T1000 (cell line): ENCODE measurements around the gene PRKCZ.
A peak's percentile ranks its signal among the peaks of the same experiment; 100 is the strongest.

Experiments used
- DNase-seq: peaks from one replicate; lab custom pipeline; 2025; ENCODE audit warnings: mixed read lengths; lab: John Stamatoyannopoulos, UW

The PRKCZ gene

GRCh38 chr1:2177946-2178538 lies 127.8 kb downstream of the PRKCZ start:
- DNase-seq = no peak

- DNase-seq = no peak
These were observed 128.7 kb downstream of the PRKCZ start for GRCh38 chr1:2178875-2179274.

GRCh38 chr1:2179283-2180013 lies 129.2 kb downstream of the PRKCZ start:
- peak; percentile 28 for DNase-seq

GRCh38 chr1:2180297-2181245 lies 130.4 kb downstream of the PRKCZ start:
- DNase-seq = peak; percentile 98

- DNase-seq = no peak
These were observed 131.1 kb downstream of the PRKCZ start for GRCh38 chr1:2181271-2181670.

- DNase-seq = no peak
These were observed 131.5 kb downstream of the PRKCZ start for GRCh38 chr1:2181752-2182151.

GRCh38 chr1:2182376-2182775 lies 132.2 kb downstream of the PRKCZ start:
- DNase-seq = no peak

GRCh38 chr1:2183937-2184334 lies 133.7 kb downstream of the PRKCZ start:
- DNase-seq = no peak

- no peak for DNase-seq
These were observed 134.3 kb downstream of the PRKCZ start for GRCh38 chr1:2184531-2184930.

- no peak for DNase-seq
These were observed 134.7 kb downstream of the PRKCZ start for GRCh38 chr1:2184934-2185333.

GRCh38 chr1:2185880-2186855 lies 136.0 kb downstream of the PRKCZ start:
- no peak for DNase-seq

- DNase-seq = no peak
These were observed 136.7 kb downstream of the PRKCZ start for GRCh38 chr1:2186901-2187300.

- no peak for DNase-seq
These were observed 137.4 kb downstream of the PRKCZ start for GRCh38 chr1:2187619-2188018.

GRCh38 chr1:2188336-2188735 lies 138.1 kb downstream of the PRKCZ start:
- DNase-seq = no peak

GRCh38 chr1:2189459-2190425 lies 139.5 kb downstream of the PRKCZ start:
- DNase-seq = peak; percentile 90

GRCh38 chr1:2190491-2190976 lies 140.3 kb downstream of the PRKCZ start:
- DNase-seq = no peak

GRCh38 chr1:2192031-2192995 lies 142.1 kb downstream of the PRKCZ start:
- DNase-seq = no peak

- no peak for DNase-seq
These were observed 143.5 kb downstream of the PRKCZ start for GRCh38 chr1:2193514-2194281.
